NT2/D1 (cell line): ENCODE measurements around the gene TRIM46.

Source experiments
- YY1 ChIP-seq: IDR thresholded peaks from 2 replicates; pipeline ENCODE4 v1.6.1; 2011; ENCODE audit not compliant: insufficient read length, insufficient read depth
- ZNF274 ChIP-seq: IDR thresholded peaks from 2 replicates; pipeline ENCODE4 v1.6.1; 2011; ENCODE audit warnings: mild to moderate bottlenecking, low read depth, low read length

GRCh38 chr1:155125511-155125945 lies 48.1 kb upstream of the TRIM46 start:
- TF ChIP-seq ZNF274 = no peak
- no peak for TF ChIP-seq YY1
